HG03103 (cell line): Measurements from ENCODE around the gene CPNE6.

Experiments used
- ATAC-seq: cut with Tn5 transposase; IDR thresholded peaks from one replicate; pipeline ENCODE4 v1.9.1; 2021; ENCODE audit warnings: low read depth; ENCODE audit not compliant: unreplicated experiment

CPNE6 gene

DNA sequence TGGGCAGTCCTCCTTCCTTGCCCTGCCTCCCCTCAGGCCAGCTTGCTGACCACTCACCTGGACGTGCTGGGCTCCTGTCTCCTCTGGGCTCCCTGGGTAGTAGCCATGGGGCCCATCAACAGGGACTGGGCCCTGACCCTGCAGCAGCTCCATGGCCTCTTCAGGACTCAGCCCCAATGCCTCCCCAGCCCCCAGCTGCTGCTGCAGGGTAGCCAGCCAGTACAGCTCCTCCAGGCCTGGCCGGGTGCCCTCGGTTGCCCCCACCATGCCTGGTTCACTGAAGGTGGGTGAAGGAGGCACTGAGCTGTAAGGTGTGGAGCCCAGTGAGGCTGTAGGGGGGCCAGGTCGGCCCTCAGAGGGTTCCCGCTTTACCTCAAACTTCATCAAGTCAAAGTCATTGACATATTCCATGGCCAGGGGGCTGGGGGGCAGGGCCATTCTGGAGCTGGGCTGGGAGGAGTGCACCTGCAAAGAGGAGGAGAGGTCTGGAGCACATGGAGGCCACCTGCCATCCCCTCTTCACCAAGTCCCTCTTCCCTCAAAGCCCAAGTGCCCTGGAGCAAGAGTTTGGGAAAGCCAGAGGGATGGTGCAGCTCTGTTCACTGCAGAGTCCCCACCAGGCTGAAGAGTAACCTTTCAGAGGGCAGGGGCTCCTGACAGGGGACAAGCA, 11.2 kb downstream of the CPNE6 start:
- ATAC-seq: no peak

DNA sequence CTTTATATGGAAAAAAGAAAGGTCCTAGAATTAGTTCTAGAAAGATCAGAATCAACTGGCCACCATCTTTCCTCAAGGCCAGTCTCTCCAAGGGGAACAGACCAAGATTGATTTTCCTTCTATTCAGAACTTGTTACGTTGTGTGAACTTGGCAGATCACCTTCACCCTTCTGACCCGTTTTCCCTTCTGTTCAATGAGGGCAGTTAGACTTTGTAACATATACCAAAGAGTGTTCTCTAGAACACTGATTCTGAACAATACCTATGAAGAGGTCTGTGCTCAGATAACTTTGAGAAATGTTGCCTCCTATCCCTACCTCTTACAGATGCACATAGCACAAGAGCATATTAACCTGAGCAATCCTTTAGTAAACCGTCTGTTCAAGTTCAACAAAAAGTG, 12.1 kb downstream of the CPNE6 start:
- ATAC-seq: no peak

DNA sequence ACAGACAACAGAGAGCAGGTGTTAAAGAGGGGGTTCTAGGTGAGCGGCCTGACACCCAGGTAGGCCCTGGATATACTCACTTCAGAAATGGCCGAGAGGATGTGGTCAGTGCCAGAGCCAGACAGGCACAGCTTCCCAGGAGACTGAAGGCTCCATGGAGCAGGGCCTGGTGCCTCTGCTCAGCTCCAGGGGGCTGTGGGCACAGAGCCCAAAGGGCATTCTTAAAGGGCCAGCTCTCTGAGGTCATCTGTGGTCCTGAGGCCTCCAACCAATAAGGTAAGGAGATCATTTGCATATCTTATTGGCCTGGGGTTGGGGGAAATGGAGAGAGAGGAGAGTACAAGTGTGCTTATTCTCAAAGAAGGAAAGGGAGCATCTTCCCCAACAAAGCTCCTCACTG, 13.1 kb downstream of the CPNE6 start:
- ATAC-seq: no peak

DNA sequence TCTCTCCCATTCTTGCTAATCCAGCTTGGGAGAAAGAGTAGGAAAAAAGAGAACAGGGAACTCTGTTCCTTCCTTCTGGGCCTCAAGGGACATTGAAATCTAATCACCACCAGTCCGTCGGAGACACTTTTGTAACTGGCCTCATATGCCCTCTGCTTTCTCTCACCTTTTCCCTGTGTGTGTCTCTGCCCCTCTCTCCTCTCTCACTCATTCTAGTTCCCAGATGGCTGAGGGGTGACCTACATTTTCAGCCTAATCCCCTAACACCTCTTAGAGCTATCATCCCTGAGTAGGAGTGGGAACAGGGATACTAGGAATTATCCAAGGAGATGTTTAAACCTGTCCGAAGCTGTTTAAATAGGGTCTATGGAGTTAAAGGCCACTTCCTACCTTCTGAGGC, 13.9 kb downstream of the CPNE6 start:
- ATAC-seq: no peak

DNA sequence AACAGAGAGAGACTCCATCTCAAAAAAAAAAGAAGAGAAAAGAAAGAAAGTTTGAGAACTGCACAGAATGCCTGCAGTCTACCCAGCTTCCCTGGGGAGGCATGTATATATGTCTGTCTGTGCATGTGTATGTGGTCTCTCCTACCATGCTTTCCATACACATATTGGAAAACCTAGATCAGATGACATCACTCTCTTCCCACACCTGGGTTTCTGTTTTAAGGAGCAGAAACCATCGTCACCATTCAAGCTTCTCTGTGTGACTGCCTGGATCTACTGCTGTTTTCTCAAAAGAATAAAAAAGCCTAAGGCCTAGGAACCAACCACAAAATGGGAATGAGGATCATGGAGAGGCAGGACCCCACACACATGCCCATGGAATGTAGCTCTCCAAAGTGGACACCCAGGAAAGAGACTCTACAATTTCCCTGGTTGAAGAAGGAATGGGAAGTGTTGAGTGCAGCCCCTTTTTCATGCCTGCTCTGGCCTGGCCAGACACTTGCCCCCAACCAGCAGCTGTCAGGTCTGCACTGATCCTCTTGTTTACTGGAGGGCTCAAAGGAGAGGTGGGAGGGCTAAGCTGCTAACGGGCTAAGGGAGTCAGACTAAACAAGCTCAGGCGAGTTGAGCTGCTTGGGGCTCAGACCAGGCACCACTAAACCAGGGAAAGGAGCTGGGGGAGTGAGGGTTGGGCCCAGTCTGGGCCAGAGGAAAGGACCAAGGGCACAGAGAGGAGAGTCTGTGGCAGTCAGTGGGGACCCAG, 15.0 kb downstream of the CPNE6 start:
- no peak for ATAC-seq

DNA sequence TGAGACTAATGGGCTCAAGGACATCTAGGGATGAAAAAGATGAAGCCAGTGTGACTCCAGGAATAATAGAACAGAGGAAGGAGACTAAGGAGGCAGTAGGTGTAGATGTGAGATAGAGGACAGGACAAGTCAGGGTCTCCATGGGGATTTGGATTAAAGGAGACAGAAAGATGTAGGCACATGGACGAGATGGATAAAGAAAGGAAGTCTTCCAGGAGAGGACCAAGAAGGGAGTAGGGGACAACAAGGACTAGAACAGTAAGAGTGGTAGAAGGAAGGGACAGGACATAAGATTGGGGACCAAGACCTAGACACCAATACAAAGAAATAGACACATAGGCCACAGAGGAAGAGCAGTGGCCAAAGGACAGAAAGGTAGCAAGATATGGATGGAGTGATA, 15.6 kb downstream of the CPNE6 start:
- no peak for ATAC-seq

DNA sequence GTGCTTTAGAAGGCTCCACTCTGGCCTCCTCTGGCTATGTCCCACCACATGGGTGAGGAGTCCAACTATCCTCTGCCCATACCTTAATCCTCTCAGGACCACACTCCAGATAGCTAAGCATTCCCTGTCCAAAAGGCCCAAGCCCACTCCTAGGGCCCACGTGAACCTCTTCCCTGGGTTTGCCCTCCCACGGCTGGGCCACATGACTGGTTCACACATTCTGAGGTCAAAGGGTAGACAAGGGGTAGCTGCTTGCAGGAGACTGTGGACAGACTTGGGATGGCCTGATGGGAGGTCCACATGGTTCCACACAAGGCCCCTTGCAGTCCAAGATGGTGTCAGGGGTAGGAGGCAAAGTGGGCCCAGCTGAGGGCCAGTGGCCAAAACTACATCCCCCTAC, 16.7 kb downstream of the CPNE6 start:
- no peak for ATAC-seq

DNA sequence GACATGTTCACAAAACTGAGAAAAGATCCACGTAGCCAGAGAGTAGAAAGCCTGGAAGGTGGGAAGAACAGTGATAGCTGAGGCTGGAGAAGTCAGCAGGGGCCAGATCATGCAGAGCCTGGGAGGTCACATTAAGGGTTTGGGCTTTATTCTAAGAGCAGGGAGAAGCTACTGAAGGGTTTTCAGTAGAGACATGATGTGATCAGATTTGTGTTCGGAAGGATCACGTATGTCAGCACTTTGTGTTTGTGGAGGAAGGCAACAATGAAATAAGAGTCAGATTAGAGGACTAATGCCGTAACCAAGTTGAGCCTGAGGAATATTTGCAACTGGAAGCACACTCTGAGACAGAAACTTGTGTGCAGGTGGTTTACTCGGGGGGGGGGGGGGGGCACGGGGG, 18.5 kb downstream of the CPNE6 start:
- ATAC-seq: no peak

DNA sequence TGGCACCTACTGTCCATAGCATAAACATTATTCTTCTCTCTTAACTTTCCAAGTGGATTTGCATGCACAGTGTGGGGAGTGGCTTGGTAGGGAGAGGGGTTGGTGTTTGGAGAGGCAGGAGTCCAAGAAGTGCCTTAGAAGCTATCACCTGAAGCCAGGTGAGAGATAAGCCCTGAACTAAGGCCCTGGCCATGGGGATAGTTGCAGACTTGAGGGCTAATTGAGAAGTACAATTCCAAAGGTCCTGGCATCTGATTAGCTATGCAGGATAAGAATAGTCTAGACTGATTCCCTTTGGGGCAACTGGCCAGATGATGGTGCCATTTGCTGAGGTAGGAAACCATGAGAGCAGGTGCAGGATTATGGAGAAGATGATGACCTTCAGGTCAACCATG, 20.7 kb downstream of the CPNE6 start:
- ATAC-seq: no peak

DNA sequence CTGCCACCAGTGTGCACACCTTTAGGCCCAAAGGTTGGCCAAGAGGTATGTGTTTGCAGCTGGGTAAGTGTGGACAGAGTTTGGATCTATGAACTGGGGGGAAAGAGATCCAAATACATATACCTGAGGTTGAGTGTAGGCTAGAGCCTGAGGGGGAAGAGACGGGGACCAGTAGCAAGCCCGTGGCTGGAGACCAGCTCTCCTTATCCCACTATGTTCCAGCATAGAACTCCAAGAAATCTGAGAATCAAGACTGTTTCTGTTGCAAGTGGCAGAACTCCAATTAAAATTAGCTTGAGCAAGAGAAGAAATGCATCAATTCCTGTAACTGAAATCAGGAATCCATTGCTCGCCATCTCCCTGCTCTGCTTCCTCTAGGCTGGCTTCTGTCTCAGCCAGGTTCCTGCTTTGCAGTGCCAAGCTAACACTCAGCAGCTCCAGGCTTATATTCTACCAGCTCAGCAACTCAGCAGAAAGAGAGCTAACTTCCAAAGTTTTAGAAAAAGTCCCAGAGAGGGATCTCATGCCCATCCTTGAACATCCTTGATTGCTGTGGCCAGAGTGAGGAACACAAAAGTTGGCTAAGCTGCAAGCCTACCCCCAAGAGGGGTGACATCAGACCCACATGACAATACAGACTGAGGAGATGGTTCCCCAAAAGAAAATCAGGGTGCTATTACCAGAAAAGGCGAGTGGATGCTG, 21.3 kb downstream of the CPNE6 start:
- no peak for ATAC-seq

DNA sequence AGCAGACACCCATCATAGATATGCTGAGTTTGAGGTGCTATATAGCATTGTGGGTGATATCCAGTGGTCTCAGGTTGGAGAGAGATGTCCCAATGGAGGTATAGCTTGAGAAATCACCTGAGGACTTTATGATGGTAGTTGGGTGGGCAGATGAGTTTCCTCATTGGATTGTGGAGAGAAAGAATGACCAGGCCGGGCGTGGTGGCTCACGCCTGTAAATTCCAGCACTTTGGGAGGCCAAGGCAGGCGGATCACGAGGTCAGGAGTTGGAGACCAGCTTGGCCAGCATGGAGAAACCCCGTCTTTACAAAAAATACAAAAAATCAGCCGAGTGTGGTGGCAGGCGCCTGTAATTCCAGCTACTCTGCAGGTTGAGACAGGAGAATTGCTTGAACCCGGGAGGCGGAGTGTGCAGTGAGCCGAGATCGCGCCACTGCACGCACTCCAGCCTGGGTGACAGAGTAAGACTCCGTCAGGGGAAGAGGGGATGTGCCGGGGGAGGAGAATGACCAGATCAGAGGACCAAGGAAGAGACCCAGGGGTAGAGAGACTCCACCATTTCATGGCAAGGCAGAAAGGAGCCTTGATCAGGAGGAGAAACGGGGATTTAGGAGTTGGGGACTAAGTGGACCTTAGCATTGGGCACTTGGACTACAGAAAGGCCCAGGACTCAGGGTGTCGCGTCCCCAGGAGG, 22.0 kb downstream of the CPNE6 start:
- no peak for ATAC-seq

DNA sequence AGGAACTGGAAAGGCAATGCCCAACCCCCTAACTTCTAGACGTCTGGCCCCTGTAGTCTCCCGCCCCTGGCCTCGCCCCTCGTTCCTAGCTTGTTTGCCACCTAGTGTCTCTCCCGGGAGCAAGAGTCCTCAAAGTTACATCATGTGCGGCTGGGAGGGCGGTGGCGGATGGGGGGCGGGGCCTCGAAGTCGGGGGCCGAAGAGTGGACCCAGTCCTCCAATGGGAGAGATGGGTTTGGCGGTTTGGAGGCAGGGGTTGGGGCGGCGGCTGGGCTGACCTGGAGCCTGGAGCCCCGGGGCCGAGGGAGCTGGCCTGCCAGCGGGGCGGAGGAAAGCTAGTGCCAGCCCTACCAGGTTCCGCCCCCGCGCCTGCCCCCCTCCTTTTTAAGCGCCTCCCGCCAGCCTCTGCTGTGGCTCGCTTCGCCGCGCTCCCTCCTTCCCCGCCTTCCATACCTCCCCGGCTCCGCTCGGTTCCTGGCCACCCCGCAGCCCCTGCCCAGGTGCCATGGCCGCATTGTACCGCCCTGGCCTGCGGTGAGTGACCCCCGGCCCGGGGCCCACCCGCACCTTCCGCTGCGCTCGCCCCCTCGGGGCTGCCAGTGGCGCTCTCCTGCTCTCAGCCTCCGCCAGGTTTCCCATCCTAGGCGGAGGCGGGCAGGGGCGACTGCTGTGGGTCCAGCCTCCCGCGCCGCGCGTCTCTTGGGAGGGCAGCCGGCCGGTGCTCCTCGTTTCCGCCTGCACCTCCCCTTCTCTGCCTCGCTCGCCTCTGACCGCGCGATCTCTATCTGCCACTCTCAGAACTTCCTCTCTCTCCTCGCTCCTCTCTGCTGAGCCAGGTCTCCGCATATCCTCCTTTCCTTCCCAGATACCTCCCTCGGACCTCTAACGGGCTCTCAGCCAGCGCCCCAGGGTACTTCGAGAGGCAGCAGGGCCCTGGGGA, 22.8 kb downstream of the CPNE6 start, which contains the start of gene PCK2:
PCK2 (plus strand) TSS at position 411 of the 940 bp plus-strand sequence; CDS start at position 506, 95 bp downstream.
- ATAC-seq: peak; percentile 44

DNA sequence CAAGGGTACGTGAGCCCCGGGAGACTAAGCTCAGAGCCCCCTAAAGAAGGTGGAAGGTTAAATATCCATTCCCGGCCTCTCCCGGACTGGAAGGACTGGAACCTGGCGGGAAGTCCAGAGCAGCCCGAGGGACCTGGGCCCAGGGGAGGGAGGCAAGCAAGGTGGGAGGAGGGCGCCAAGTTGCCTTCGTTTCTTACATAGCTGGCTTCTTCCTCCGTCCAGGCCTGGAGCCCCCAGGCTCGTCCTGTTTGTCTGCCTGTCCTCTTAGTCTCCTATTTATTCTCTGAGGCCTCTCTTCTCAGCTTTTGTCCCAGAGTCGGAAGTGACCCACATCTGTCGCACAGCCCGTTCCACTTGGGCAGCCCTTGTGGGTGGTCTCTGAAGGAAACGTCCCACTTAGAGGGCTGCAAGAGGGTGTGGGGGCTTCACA, 23.5 kb downstream of the CPNE6 start:
- ATAC-seq: no peak

DNA sequence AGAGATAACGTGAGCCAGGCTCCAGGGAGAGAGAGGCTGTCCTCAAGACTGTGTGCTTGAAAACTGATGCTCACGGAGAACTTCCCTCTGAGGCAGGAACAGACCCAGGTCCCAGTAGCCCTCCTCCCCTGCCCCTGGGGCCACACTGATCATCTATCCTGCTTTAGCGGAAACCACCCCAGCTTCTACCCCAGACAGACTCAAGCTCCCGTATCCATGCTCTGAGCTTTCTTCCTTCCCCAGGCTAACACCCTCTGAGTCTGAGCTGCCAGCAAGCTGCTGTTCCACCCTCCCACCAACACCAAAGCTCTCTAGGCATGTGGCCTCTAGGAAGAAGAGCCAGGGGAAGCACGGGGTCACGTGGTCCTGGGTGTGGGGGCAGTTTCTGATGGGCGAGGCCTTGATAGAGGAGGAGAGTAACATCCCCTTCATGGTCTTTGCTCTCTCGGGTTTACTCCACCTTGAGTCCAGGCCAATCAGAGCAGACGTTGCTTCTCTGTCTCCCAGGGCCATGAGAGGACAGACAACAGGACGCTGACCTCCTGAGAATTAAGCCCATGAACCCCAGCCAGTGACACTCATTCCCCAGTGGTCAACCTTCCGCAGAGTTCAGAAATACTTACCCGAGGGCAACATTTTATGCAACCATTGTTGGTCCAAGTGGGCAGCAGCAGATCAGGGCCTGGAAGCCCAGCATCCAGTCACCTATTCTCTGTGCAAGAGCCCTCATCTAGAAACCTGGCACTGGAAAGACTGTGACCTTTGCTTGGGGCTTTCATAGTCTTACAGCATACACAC, 24.1 kb downstream of the CPNE6 start:
- peak; percentile 53 for ATAC-seq

DNA sequence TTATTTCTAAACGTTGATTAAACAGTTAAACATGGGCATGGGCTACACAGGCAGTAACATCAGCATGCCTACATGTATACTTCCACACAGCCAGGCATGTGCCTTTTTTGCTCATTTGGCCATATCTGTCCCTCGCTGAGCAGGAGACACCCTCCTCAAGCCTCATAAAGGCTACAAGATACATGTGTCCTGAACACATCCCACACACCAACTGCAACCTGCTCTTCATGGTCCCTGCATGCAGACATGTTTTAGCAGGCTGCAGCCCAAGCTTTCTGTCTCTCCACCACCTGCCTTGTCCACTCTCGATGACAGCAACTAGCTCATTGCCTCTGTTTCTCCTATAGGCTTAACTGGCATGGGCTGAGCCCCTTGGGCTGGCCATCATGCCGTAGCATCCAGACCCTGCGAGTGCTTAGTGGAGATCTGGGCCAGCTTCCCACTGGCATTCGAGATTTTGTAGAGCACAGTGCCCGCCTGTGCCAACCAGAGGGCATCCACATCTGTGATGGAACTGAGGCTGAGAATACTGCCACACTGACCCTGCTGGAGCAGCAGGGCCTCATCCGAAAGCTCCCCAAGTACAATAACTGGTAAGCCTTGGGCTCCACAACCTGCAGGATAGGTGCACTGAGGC, 25.3 kb downstream of the CPNE6 start:
- ATAC-seq: no peak

DNA sequence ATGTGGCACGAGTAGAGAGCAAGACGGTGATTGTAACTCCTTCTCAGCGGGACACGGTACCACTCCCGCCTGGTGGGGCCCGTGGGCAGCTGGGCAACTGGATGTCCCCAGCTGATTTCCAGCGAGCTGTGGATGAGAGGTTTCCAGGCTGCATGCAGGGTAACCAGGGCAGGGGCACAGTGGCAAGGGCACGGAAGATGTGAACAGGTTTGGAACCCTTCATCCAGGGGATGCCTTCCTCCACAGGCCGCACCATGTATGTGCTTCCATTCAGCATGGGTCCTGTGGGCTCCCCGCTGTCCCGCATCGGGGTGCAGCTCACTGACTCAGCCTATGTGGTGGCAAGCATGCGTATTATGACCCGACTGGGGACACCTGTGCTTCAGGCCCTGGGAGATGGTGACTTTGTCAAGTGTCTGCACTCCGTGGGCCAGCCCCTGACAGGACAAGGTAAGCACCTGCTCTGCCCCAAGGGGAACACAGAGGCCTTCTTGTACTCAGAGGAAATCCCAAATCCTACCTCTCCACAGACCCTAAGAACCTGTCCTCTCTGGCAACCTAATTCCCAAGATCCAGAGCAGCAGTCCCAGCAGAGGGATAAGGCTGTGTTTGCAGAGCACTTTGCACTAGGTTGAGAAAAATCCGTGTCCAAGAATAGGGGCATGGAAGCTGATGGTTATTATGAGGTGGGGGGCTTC, 27.0 kb downstream of the CPNE6 start:
- ATAC-seq: no peak

DNA sequence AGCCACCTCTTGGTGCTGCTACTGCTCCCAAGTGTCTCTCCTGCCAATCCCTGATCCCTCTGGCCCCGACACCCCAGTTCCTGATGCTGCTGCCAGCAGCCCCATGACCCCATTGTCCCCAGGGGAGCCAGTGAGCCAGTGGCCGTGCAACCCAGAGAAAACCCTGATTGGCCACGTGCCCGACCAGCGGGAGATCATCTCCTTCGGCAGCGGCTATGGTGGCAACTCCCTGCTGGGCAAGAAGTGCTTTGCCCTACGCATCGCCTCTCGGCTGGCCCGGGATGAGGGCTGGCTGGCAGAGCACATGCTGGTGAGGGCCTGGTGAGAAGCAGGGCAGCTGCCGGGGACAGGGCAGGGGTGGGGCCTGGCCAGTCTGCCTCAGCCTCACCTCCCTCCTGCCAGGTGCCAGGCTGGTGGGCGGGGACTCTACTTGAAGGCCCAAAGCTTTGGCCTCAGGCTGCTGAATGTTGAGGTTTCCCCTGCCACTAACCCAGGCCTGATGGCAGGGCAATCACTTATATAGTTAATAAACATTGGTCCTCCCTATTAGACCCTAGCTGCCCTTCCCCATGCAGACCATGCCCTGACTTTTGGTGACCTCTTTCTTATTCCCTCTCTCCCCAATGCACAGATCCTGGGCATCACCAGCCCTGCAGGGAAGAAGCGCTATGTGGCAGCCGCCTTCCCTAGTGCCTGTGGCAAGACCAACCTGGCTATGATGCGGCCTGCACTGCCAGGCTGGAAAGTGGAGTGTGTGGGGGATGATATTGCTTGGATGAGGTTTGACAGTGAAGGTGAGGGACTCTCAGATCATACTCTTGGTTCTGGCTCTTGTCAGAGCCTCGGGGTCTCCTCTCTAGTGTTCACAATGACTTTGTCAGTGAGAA, 27.8 kb downstream of the CPNE6 start:
- ATAC-seq: no peak
